ENCODE data around the gene AURKB.

DNA sequence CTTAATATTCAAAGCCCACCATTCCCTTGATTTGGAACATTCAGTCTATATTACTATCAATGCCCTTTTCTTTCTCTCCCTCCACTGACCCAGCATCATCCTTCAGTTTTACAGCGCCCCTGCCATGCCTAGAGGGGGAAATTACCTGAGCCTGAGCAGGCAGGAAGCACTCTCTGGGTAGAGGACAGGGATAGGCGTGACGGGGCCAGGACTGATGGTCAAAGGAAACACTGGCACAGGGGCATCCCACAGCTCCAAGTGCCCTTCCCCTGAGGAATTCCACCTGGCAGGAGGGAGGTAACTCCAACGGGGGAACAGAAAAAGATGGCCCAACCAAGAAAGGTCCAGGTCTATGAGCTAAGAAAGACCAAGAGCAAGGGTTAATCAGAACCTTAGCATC, 27.5 kb upstream of the AURKB start:
- TF ChIP-seq EP300 (IDR thresholded peaks at IDR 0.05; ENCODE audit: low read depth): no peak
- TF ChIP-seq POLR2A (IDR thresholded peaks at IDR 0.05): no peak
